WTC11 (cell line): ENCODE measurements around the gene VSTM2L. TPM values are rescaled to one million over a fixed set of nuclear protein-coding genes. Genes with fewer than 3 reads are reported as not detected.
"Not testable (repeated sequence)": the region's sequence is repeated elsewhere in the genome, so short reads cannot be mapped to it uniquely, and the experiment has no call there.

ENCODE experiments used
- ATAC-seq: fragments of 200-7000 bp; cut with Tn5 transposase; 2 replicates; pipeline ENCODE4 v1.10.0; 2021; ENCODE audit warnings: mild to moderate bottlenecking, moderate library complexity
- Bru-seq: library from RNA; stranded (reverse); fragments of 400-500 nt; gene quantifications from one replicate; lab custom pipeline; 2021; lab: Mats Ljungman, UMichigan
- CTCF ChIA-PET: fragments of 300-600 bp; sonication (Branson Sonifier 250); formaldehyde crosslinking; loops from one replicate; lab custom pipeline; 2021; ENCODE audit warnings: antibody characterized with exemption; lab: Charles Lee
- POLR2A ChIA-PET: fragments of 350-600 bp; sonication (Branson Sonifier 250); formaldehyde crosslinking; loops from one replicate; lab custom pipeline; 2021; ENCODE audit warnings: antibody characterized with exemption; lab: Charles Lee
- DNase-seq: peaks from one replicate; pipeline ENCODE4 v3.0.0; 2021; ENCODE audit warnings: low spot score
- H3K27ac Mint-ChIP-seq: 2 replicates; pipeline ENCODE4 v1.8.0; 2021; ENCODE audit warnings: mixed read lengths
- H3K27me3 Mint-ChIP-seq: 2 replicates; pipeline ENCODE4 v1.8.0; 2021; ENCODE audit warnings: low read depth, mild to moderate bottlenecking, moderate library complexity, mixed read lengths
- H3K36me3 Mint-ChIP-seq: 2 replicates; pipeline ENCODE4 v1.8.0; 2021; ENCODE audit warnings: mixed read lengths
- H3K4me1 Mint-ChIP-seq: 2 replicates; pipeline ENCODE4 v1.8.0; 2022; ENCODE audit warnings: mixed read lengths
- H3K4me3 Mint-ChIP-seq: 2 replicates; pipeline ENCODE4 v1.8.0; 2021; ENCODE audit warnings: mild to moderate bottlenecking, moderate library complexity, mixed read lengths
- H3K9me3 Mint-ChIP-seq: 2 replicates; pipeline ENCODE4 v1.8.0; 2021; ENCODE audit warnings: mixed read lengths
- ATF3 ChIP-seq: sonication (generic); formaldehyde crosslinking; conservative IDR thresholded peaks from 2 replicates; pipeline ENCODE4 v1.8.1; 2022; ENCODE audit warnings: mild to moderate bottlenecking, missing genetic modification reagents
- CREB1 ChIP-seq: sonication (generic); formaldehyde crosslinking; IDR thresholded peaks from 2 replicates; pipeline ENCODE4 v1.8.0; 2023; ENCODE audit warnings: mild to moderate bottlenecking, missing genetic modification reagents
- E2F5 ChIP-seq: sonication (generic); formaldehyde crosslinking; IDR thresholded peaks from 2 replicates; pipeline ENCODE4 v1.8.1; 2022; ENCODE audit warnings: mild to moderate bottlenecking, moderate library complexity, missing genetic modification reagents
- GABPB1 ChIP-seq: sonication (generic); formaldehyde crosslinking; IDR thresholded peaks from 2 replicates; pipeline ENCODE4 v1.8.1; 2023; ENCODE audit warnings: mild to moderate bottlenecking, missing genetic modification reagents
- GRHL2 ChIP-seq: fragments of 250-450 bp; sonication (Bioruptor Pico); IDR thresholded peaks from 2 replicates; pipeline ENCODE4 v1.8.0; 2022; ENCODE audit warnings: mild to moderate bottlenecking, moderate library complexity; ENCODE audit not compliant: insufficient replicate concordance, severe bottlenecking
- JAZF1 ChIP-seq: fragments of 250-450 bp; sonication (Bioruptor Pico); IDR thresholded peaks from 2 replicates; pipeline ENCODE4 v1.9.0; 2021; ENCODE audit warnings: moderate library complexity, mild to moderate bottlenecking, inconsistent platforms
- JUN ChIP-seq: sonication (generic); formaldehyde crosslinking; IDR thresholded peaks from 2 replicates; pipeline ENCODE4 v1.8.0; 2023; ENCODE audit warnings: mild to moderate bottlenecking, missing genetic modification reagents
- MYBL2 ChIP-seq: sonication (generic); formaldehyde crosslinking; IDR thresholded peaks from 2 replicates; pipeline ENCODE4 v1.8.1; 2023; ENCODE audit warnings: mild to moderate bottlenecking, moderate library complexity, missing genetic modification reagents
- NFATC4 ChIP-seq: fragments of 250-450 bp; sonication (Bioruptor Pico); IDR thresholded peaks from 2 replicates; pipeline ENCODE4 v1.9.0; 2021; ENCODE audit warnings: mild to moderate bottlenecking
- NR3C1 ChIP-seq: sonication (generic); formaldehyde crosslinking; conservative IDR thresholded peaks from 2 replicates; pipeline ENCODE4 v1.8.1; 2023; ENCODE audit warnings: low read depth, mild to moderate bottlenecking, missing genetic modification reagents
- PRRX2 ChIP-seq: fragments of 250-450 bp; sonication (Bioruptor Pico); IDR thresholded peaks from 2 replicates; pipeline ENCODE4 v1.8.0; 2021; ENCODE audit warnings: mild to moderate bottlenecking
- RORB ChIP-seq: fragments of 250-450 bp; sonication (Bioruptor Pico); IDR thresholded peaks from 2 replicates; pipeline ENCODE4 v1.9.0; 2021; ENCODE audit warnings: mild to moderate bottlenecking
- ZNF219 ChIP-seq: sonication (generic); formaldehyde crosslinking; IDR thresholded peaks from 2 replicates; pipeline ENCODE4 v1.8.0; 2023; ENCODE audit warnings: missing genetic modification reagents, mild to moderate bottlenecking, borderline replicate concordance
- ZNF263 ChIP-seq: sonication (generic); formaldehyde crosslinking; IDR thresholded peaks from 2 replicates; pipeline ENCODE4 v1.8.1; 2022; ENCODE audit warnings: low read depth, mild to moderate bottlenecking, moderate library complexity, missing genetic modification reagents
- ZNF512 ChIP-seq: sonication (generic); formaldehyde crosslinking; IDR thresholded peaks from 2 replicates; pipeline ENCODE4 v1.8.1; 2022; ENCODE audit warnings: missing genetic modification reagents, borderline replicate concordance
- long read RNA-seq, 3 experiments: library from RNA in 1 of 3; library from capped mRNA in 1 of 3; library from polyadenylated mRNA in 1 of 3; unstranded in 2 of 3; stranded (forward) in 1 of 3; transcript quantifications; one replicate each; pipeline ENCODE4 v2.0.0, GENCODE V29; 2021
- total RNA-seq: library from RNA; stranded (reverse); gene quantifications from 3 replicates; pipeline ENCODE4 v1.2.3, GENCODE V29; 2021
- TF ChIP-seq, protein P1 (sequence below): sonication (generic); formaldehyde crosslinking; IDR thresholded peaks from 2 replicates; pipeline ENCODE4 v1.8.1; 2023; ENCODE audit warnings: mild to moderate bottlenecking, missing genetic modification reagents
- TF ChIP-seq, protein P2 (sequence below): sonication (generic); formaldehyde crosslinking; IDR thresholded peaks from 2 replicates; pipeline ENCODE4 v1.8.0; 2022; ENCODE audit warnings: mild to moderate bottlenecking, missing genetic modification reagents
- TF ChIP-seq, protein P3 (sequence below): fragments of 250-450 bp; sonication (Bioruptor Pico); IDR thresholded peaks from 2 replicates; pipeline ENCODE4 v1.9.0; 2021; ENCODE audit warnings: mild to moderate bottlenecking

VSTM2L gene, protein sequence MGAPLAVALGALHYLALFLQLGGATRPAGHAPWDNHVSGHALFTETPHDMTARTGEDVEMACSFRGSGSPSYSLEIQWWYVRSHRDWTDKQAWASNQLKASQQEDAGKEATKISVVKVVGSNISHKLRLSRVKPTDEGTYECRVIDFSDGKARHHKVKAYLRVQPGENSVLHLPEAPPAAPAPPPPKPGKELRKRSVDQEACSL
- total RNA-seq (1.7 to 2.1 TPM (median 1.9 TPM) in 3 replicates), Bru-seq, nascent RNA (percentile 19 among the genes with signal in this experiment)
- long read RNA-seq, experiment 1, partial matches to known transcripts: 0 of 4 reads
- long read RNA-seq, experiment 1, other reads (novel, unspliced or antisense): 0 of 4 reads
- long read RNA-seq, experiment 2, partial matches to known transcripts: 0 of 2 reads
- long read RNA-seq, experiment 2, other reads (novel, unspliced or antisense): 2 of 2 reads
- long read RNA-seq, experiment 3: 0 reads

- DNase-seq: peak; percentile 55
- peaks cover 26% of the 10 kb centered on the region for H3K27me3 Mint-ChIP-seq
- H3K4me3 Mint-ChIP-seq: peak within 1 kb of the TSS; percentile 83
- peaks cover 33% of the 10 kb centered on the region for H3K4me1 Mint-ChIP-seq
- H3K36me3 Mint-ChIP-seq: no peaks in the 10 kb centered on the region
- H3K27ac Mint-ChIP-seq: no peak within 1 kb of the TSS
- H3K9me3 Mint-ChIP-seq: no peaks in the 10 kb centered on the region
- TF ChIP-seq, protein P1, sequence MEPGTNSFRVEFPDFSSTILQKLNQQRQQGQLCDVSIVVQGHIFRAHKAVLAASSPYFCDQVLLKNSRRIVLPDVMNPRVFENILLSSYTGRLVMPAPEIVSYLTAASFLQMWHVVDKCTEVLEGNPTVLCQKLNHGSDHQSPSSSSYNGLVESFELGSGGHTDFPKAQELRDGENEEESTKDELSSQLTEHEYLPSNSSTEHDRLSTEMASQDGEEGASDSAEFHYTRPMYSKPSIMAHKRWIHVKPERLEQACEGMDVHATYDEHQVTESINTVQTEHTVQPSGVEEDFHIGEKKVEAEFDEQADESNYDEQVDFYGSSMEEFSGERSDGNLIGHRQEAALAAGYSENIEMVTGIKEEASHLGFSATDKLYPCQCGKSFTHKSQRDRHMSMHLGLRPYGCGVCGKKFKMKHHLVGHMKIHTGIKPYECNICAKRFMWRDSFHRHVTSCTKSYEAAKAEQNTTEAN: no peak
- no peak for TF ChIP-seq GABPB1 (CRISPR knock-in tag)
- peak; percentile 96 for TF ChIP-seq ZNF263 (CRISPR knock-in tag)
- TF ChIP-seq, all 79 proteins: peak for 1
- CTCF ChIA-PET: interaction anchor here (0.9 to 2.3 kb wide), 13 partner anchors 9 to 339 kb away, joined by 3 to 16 read pairs (median 4); no protein-coding TSS in a partner anchor
- POLR2A ChIA-PET: interaction anchor here (0.5 to 0.9 kb wide), 2 partner anchors 9 to 12 kb away, joined by 3 read pairs; no protein-coding TSS in a partner anchor
- peak; percentile 20 for ATAC-seq
Measured at GRCh38 chr20:37902504-37903313, at the start of gene VSTM2L. Gene VSTM2L (plus strand): TSS chr20:37903127. CDS start chr20:37903351, 224 bp downstream.

- Mint-ChIP-seq H3K9me3 (no peaks in the 10 kb centered on the region), H3K4me1 (no peaks in the 10 kb centered on the region), H3K4me3 (no peak overlapping the region), H3K27ac (no peak overlapping the region), H3K36me3 (peaks cover 6% of the 10 kb centered on the region; the same call in 1 of the 2 replicates), H3K27me3 (no peaks in the 10 kb centered on the region)
- ATAC-seq (no peak), DNase-seq (no peak)
- ChIA-PET POLR2A (no interaction called here), CTCF (no interaction called here)
- no peak for TF ChIP-seq ATF3
- TF ChIP-seq E2F5 (CRISPR knock-in tag): no peak
- no peak for TF ChIP-seq ZNF263 (CRISPR knock-in tag)
- TF ChIP-seq JAZF1: no peak
- no peak for TF ChIP-seq RORB (CRISPR knock-in tag)
- no peak for TF ChIP-seq NR3C1 (CRISPR knock-in tag)
- TF ChIP-seq, protein P2, sequence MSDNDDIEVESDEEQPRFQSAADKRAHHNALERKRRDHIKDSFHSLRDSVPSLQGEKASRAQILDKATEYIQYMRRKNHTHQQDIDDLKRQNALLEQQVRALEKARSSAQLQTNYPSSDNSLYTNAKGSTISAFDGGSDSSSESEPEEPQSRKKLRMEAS: no peak
- TF ChIP-seq ZNF219: no peak
- no peak for TF ChIP-seq MYBL2 (CRISPR knock-in tag)
- no peak for TF ChIP-seq NFATC4 (CRISPR knock-in tag)
- no peak for TF ChIP-seq CREB1 (CRISPR knock-in tag)
- no peak for TF ChIP-seq PRRX2 (CRISPR knock-in tag)
- TF ChIP-seq GABPB1 (CRISPR knock-in tag): no peak
- TF ChIP-seq, protein P3, sequence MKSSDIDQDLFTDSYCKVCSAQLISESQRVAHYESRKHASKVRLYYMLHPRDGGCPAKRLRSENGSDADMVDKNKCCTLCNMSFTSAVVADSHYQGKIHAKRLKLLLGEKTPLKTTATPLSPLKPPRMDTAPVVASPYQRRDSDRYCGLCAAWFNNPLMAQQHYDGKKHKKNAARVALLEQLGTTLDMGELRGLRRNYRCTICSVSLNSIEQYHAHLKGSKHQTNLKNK: no peak
- no peak for TF ChIP-seq GRHL2
- no peak for TF ChIP-seq ZNF512 (CRISPR knock-in tag)
- TF ChIP-seq JUN (CRISPR knock-in tag): no peak
Measured at GRCh38 chr20:37853823-37854375, 49.0 kb upstream of the VSTM2L start.

GRCh38 chr20:37856034-37856433 lies 46.9 kb upstream of the VSTM2L start:
- POLR2A ChIA-PET, H3K27me3 Mint-ChIP-seq, H3K27ac Mint-ChIP-seq, H3K4me1 Mint-ChIP-seq, ATAC-seq, CTCF ChIA-PET, H3K4me3 Mint-ChIP-seq, H3K9me3 Mint-ChIP-seq, DNase-seq: not testable (repeated sequence)
- H3K36me3 Mint-ChIP-seq: peaks cover 19% of the 10 kb centered on the region
